ENCODE results near the gene DNER. TPM values are rescaled to one million over a fixed set of nuclear protein-coding genes. Genes with fewer than 3 reads are reported as not detected.

Gene DNER
- total and polyA plus RNA-seq, 2 donors (not counting 1 experiment from before 2014, with no cell fraction given): not detected

- H2AFZ ChIP-seq (ENCODE audit: insufficient read depth, low read depth, low read length, poor library complexity, severe bottlenecking): no peak overlapping the region
Measured at GRCh38 chr2:229470781-229471180, 243.6 kb downstream of the DNER start.

GRCh38 chr2:229467783-229468182 lies 246.6 kb downstream of the DNER start:
- Histone ChIP-seq H3K9ac (ENCODE audit: low read length) (no peak overlapping the region), H3K79me2 (ENCODE audit: control insufficient read depth, insufficient read depth, low read length) (no peaks in the 10 kb centered on the region), H4K20me1 (ENCODE audit: control insufficient read depth, insufficient read depth, low read length, poor library complexity, severe bottlenecking) (no peaks in the 10 kb centered on the region), H3K4me1 (ENCODE audit: control insufficient read depth in 2 of 2, insufficient read depth in 2 of 2, low read length in 2 of 2) (no peaks in the 10 kb centered on the region), H3K36me3 (replicated peaks in 1 of 2; ENCODE audit: control extremely low read depth in 1 of 2, control insufficient read depth in 1 of 2, extremely low read depth in 1 of 2, insufficient read depth in 2 of 2, low read length in 1 of 2) (no peaks in the 10 kb centered on the region), H3K4me3 (ENCODE audit: control extremely low read depth in 1 of 5, extremely low read depth in 1 of 5, insufficient read depth in 1 of 5, low read depth in 2 of 5, low read length in 4 of 5) (no peak overlapping the region), H3K27ac (ENCODE audit: low read length in 2 of 2) (no peak overlapping the region), H3K9me3 (ENCODE audit: control extremely low read depth in 1 of 3, control insufficient read depth in 2 of 3, insufficient read depth in 1 of 3, low read length in 2 of 3) (no peaks in the 10 kb centered on the region), H3K4me2 (replicated peaks; ENCODE audit: low read depth, low read length, poor library complexity, severe bottlenecking) (no peak overlapping the region), H3K27me3 (replicated peaks in 1 of 4; ENCODE audit: control extremely low read depth in 1 of 4, control insufficient read depth in 3 of 4, insufficient read depth in 4 of 4, low read length in 3 of 4) (no peaks in the 10 kb centered on the region), H2AFZ (ENCODE audit: insufficient read depth, low read depth, low read length, poor library complexity, severe bottlenecking) (no peak overlapping the region)
- intact Hi-C loops (cut with micrococcal nuclease): no loop called here
- H3K27ac Mint-ChIP-seq: no peak overlapping the region
- ChIA-PET CTCF (no interaction called here), POLR2A (no interaction called here)
- H3K4me1 Mint-ChIP-seq: no peaks in the 10 kb centered on the region
- DNase-seq (no peak), ATAC-seq (ENCODE audit: low read depth) (no peak)
- TF ChIP-seq EZH2 (IDR thresholded peaks at IDR 0.05; ENCODE audit: borderline replicate concordance, insufficient read depth, low read depth, low read length, poor library complexity, severe bottlenecking): no peak
- TF ChIP-seq CTCF (IDR thresholded peaks at IDR 0.05): no peak
- H3K27me3 Mint-ChIP-seq: no peaks in the 10 kb centered on the region
- WGBS (ENCODE audit: insufficient coverage): 91% methylated on average over 6 of the region's 7 CpGs
- no peak overlapping the region for H3K4me3 Mint-ChIP-seq
- peaks cover 2% of the 10 kb centered on the region for H3K9me3 Mint-ChIP-seq (ENCODE audit: insufficient read depth)

More at GRCh38 chr2:229470781-229471180, 243.6 kb downstream of the DNER start:
- no peak overlapping the region for H3K4me3 ChIP-seq (ENCODE audit: control extremely low read depth in 1 of 5, extremely low read depth in 1 of 5, insufficient read depth in 1 of 5, low read depth in 2 of 5, low read length in 4 of 5)
- no peak overlapping the region for H3K9ac ChIP-seq (ENCODE audit: low read length)
- no peaks in the 10 kb centered on the region for H3K36me3 ChIP-seq (replicated peaks in 1 of 2; ENCODE audit: control extremely low read depth in 1 of 2, control insufficient read depth in 1 of 2, extremely low read depth in 1 of 2, insufficient read depth in 2 of 2, low read length in 1 of 2)
- no peaks in the 10 kb centered on the region for H3K79me2 ChIP-seq (ENCODE audit: control insufficient read depth, insufficient read depth, low read length)
- ChIA-PET CTCF (no interaction called here), POLR2A (no interaction called here)
- Mint-ChIP-seq H3K4me1 (no peaks in the 10 kb centered on the region), H3K9me3 (ENCODE audit: insufficient read depth) (no peaks in the 10 kb centered on the region), H3K27me3 (peaks cover 3% of the 10 kb centered on the region), H3K4me3 (no peak overlapping the region), H3K27ac (no peak overlapping the region)
- no peaks in the 10 kb centered on the region for H3K27me3 ChIP-seq (replicated peaks in 1 of 4; ENCODE audit: control extremely low read depth in 1 of 4, control insufficient read depth in 3 of 4, insufficient read depth in 4 of 4, low read length in 3 of 4)
- DNase-seq (no peak), ATAC-seq (ENCODE audit: low read depth) (no peak)
- intact Hi-C loops (cut with micrococcal nuclease): no loop called here
- WGBS (ENCODE audit: insufficient coverage): 100% methylated on average over 1 of the region's 2 CpGs
- TF ChIP-seq CTCF (IDR thresholded peaks at IDR 0.05): no peak
- no peak for TF ChIP-seq EZH2 (IDR thresholded peaks at IDR 0.05; ENCODE audit: borderline replicate concordance, insufficient read depth, low read depth, low read length, poor library complexity, severe bottlenecking)
- peaks cover 0 to 3% (median 0%) of the 10 kb centered on the region in 3 donors for H3K9me3 ChIP-seq (ENCODE audit: control extremely low read depth in 1 of 3, control insufficient read depth in 2 of 3, insufficient read depth in 1 of 3, low read length in 2 of 3)
- no peak overlapping the region for H3K4me2 ChIP-seq (replicated peaks; ENCODE audit: low read depth, low read length, poor library complexity, severe bottlenecking)
- no peak overlapping the region for H3K27ac ChIP-seq (ENCODE audit: low read length in 2 of 2)
- H3K4me1 ChIP-seq (ENCODE audit: control insufficient read depth in 2 of 2, insufficient read depth in 2 of 2, low read length in 2 of 2): no peaks in the 10 kb centered on the region
- H4K20me1 ChIP-seq (ENCODE audit: control insufficient read depth, insufficient read depth, low read length, poor library complexity, severe bottlenecking): no peaks in the 10 kb centered on the region
